ENCODE data around the gene SLC36A1. TPM values are rescaled to one million over a fixed set of nuclear protein-coding genes. Genes with fewer than 3 reads are reported as not detected.

SLC36A1 gene
- total and polyA plus RNA-seq, 2 experiments from 2014 or later, result 10.9 to 19.5 TPM

- Histone ChIP-seq H2AFZ (no peak overlapping the region), H3K4me1 (ENCODE audit: insufficient read depth) (no peaks in the 10 kb centered on the region), H3K79me2 (no peaks in the 10 kb centered on the region), H3K9me2 (replicated peaks; ENCODE audit: insufficient read depth) (no peaks in the 10 kb centered on the region), H3K27ac (no peak overlapping the region), H3K36me3 (replicated peaks; ENCODE audit: insufficient read depth, low read depth) (no peaks in the 10 kb centered on the region), H3K9me3 (ENCODE audit: low read depth) (no peaks in the 10 kb centered on the region), H4K20me1 (ENCODE audit: insufficient read depth, poor library complexity, severe bottlenecking) (no peaks in the 10 kb centered on the region), H3K4me2 (no peak overlapping the region), H3K27me3 (no peaks in the 10 kb centered on the region), H3K4me3 (no peak overlapping the region)
- WGBS (ENCODE audit: low lambda C conversion rate, missing lambda C conversion rate), result 97% methylated on average over 8 of the region's 8 CpGs
- no peak for DNase-seq (ENCODE audit: low spot score)
- TF ChIP-seq EZH2phosphoT487 (IDR thresholded peaks at IDR 0.05; ENCODE audit: low read depth, severe bottlenecking, unreplicated experiment) (no peak), EZH2 (IDR thresholded peaks at IDR 0.05; ENCODE audit: borderline replicate concordance) (no peak)
- TF ChIP-seq, protein P1, sequence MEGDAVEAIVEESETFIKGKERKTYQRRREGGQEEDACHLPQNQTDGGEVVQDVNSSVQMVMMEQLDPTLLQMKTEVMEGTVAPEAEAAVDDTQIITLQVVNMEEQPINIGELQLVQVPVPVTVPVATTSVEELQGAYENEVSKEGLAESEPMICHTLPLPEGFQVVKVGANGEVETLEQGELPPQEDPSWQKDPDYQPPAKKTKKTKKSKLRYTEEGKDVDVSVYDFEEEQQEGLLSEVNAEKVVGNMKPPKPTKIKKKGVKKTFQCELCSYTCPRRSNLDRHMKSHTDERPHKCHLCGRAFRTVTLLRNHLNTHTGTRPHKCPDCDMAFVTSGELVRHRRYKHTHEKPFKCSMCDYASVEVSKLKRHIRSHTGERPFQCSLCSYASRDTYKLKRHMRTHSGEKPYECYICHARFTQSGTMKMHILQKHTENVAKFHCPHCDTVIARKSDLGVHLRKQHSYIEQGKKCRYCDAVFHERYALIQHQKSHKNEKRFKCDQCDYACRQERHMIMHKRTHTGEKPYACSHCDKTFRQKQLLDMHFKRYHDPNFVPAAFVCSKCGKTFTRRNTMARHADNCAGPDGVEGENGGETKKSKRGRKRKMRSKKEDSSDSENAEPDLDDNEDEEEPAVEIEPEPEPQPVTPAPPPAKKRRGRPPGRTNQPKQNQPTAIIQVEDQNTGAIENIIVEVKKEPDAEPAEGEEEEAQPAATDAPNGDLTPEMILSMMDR (IDR thresholded peaks at IDR 0.05; ENCODE audit: poor library complexity), result no peak
These were observed 20.2 kb downstream of the SLC36A1 start for GRCh38 chr5:151467576-151467975.

DNA sequence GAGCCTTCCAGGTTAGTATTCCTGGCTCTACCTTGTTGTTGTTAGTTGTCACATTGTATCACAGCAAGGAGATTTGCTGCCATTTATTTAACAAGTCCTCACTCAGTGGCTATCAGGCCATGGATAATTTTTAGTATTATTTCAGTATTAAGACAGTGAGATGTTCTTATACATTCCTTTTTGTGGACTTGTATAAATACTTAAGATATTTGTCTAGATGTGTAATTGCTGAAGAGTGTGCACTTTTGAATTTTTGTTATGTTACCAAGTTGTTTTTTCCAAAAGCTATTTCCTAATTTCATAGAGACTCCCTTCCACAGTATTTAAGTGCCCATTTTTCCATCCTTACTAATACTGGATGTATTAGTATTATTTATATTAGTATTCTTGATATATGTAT is 22.0 kb downstream of the SLC36A1 start:
- TF ChIP-seq, protein P1 (IDR thresholded peaks at IDR 0.05; ENCODE audit: poor library complexity), result no peak
- TF ChIP-seq EZH2 (IDR thresholded peaks at IDR 0.05; ENCODE audit: borderline replicate concordance), result no peak
- H3K36me3 ChIP-seq (replicated peaks; ENCODE audit: insufficient read depth, low read depth), result no peaks in the 10 kb centered on the region
- no peak overlapping the region for H3K4me2 ChIP-seq
- no peak for DNase-seq (ENCODE audit: low spot score)
- H3K4me3 ChIP-seq, result no peak overlapping the region
- no peaks in the 10 kb centered on the region for H3K9me2 ChIP-seq (replicated peaks; ENCODE audit: insufficient read depth)
- no peak overlapping the region for H3K27ac ChIP-seq
- H4K20me1 ChIP-seq (ENCODE audit: insufficient read depth, poor library complexity, severe bottlenecking), result no peaks in the 10 kb centered on the region
- H3K27me3 ChIP-seq, result no peaks in the 10 kb centered on the region
- no peak overlapping the region for H2AFZ ChIP-seq
- no peaks in the 10 kb centered on the region for H3K79me2 ChIP-seq
- H3K9me3 ChIP-seq (ENCODE audit: low read depth), result no peaks in the 10 kb centered on the region
- H3K4me1 ChIP-seq (ENCODE audit: insufficient read depth), result no peaks in the 10 kb centered on the region

DNA sequence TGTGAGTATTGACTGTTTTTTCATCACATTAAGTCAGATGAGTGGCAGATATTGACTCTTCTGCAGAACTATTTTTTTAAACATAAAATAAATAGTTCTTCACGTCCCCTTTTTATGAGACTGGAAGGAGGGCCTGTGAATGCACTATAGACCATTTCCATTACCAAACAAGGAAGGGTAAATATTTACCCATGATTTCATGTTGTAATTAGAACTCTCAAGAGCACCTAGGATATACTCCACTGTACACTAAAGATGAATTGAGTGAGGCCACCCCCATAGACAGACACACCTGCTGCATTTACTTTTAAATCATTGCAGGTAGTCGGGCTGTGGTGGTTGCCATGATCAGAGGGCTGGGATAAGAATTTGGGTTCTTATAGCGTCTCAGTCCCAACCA is 22.6 kb downstream of the SLC36A1 start:
- Histone ChIP-seq H3K9me2 (replicated peaks; ENCODE audit: insufficient read depth) (no peaks in the 10 kb centered on the region), H3K4me2 (peak overlapping the region; percentile 29), H3K9me3 (ENCODE audit: low read depth) (no peaks in the 10 kb centered on the region), H3K79me2 (no peaks in the 10 kb centered on the region), H4K20me1 (ENCODE audit: insufficient read depth, poor library complexity, severe bottlenecking) (no peaks in the 10 kb centered on the region), H3K36me3 (replicated peaks; ENCODE audit: insufficient read depth, low read depth) (no peaks in the 10 kb centered on the region), H3K4me3 (no peak overlapping the region), H3K27ac (peak overlapping the region; percentile 38), H3K4me1 (ENCODE audit: insufficient read depth) (no peaks in the 10 kb centered on the region), H3K27me3 (no peaks in the 10 kb centered on the region), H2AFZ (no peak overlapping the region)
- no peak for DNase-seq (ENCODE audit: low spot score)
- TF ChIP-seq EZH2 (IDR thresholded peaks at IDR 0.05; ENCODE audit: borderline replicate concordance) (no peak), EZH2phosphoT487 (IDR thresholded peaks at IDR 0.05; ENCODE audit: low read depth, severe bottlenecking, unreplicated experiment) (no peak)
- TF ChIP-seq, protein P1 (IDR thresholded peaks at IDR 0.05; ENCODE audit: poor library complexity), result no peak
- 74% methylated on average over 3 of the region's 3 CpGs for WGBS (ENCODE audit: low lambda C conversion rate, missing lambda C conversion rate)

GRCh38 chr5:151470439-151470838 is 23.0 kb downstream of the SLC36A1 start:
- Histone ChIP-seq H3K27me3 (no peaks in the 10 kb centered on the region), H3K27ac (peak overlapping the region; percentile 38), H3K9me3 (ENCODE audit: low read depth) (no peaks in the 10 kb centered on the region), H2AFZ (no peak overlapping the region), H3K79me2 (no peaks in the 10 kb centered on the region), H3K36me3 (replicated peaks; ENCODE audit: insufficient read depth, low read depth) (no peaks in the 10 kb centered on the region), H3K4me2 (peak overlapping the region; percentile 29), H3K9me2 (replicated peaks; ENCODE audit: insufficient read depth) (no peaks in the 10 kb centered on the region), H3K4me3 (no peak overlapping the region), H4K20me1 (ENCODE audit: insufficient read depth, poor library complexity, severe bottlenecking) (no peaks in the 10 kb centered on the region), H3K4me1 (ENCODE audit: insufficient read depth) (no peaks in the 10 kb centered on the region)
- TF ChIP-seq, protein P1 (IDR thresholded peaks at IDR 0.05; ENCODE audit: poor library complexity), result no peak
- TF ChIP-seq EZH2phosphoT487 (IDR thresholded peaks at IDR 0.05; ENCODE audit: low read depth, severe bottlenecking, unreplicated experiment) (no peak), EZH2 (IDR thresholded peaks at IDR 0.05; ENCODE audit: borderline replicate concordance) (no peak)
- 92% methylated on average over 4 of the region's 4 CpGs for WGBS (ENCODE audit: low lambda C conversion rate, missing lambda C conversion rate)
- no peak for DNase-seq (ENCODE audit: low spot score)
